Duodenal mucosa (tissue), 2 donors: ENCODE results near the gene GNE.
"Not testable (repeated sequence)": the region's sequence is repeated elsewhere in the genome, so short reads cannot be mapped to it uniquely, and the experiment has no call there.

Source experiments
- H3K27ac ChIP-seq: one replicate; pipeline ENCODE4 v1.7.0; 2013; ENCODE audit warnings: low read depth, low read length
- H3K27me3 ChIP-seq, 2 donors: one replicate each; pipeline ENCODE4 v1.7.0; 2013; ENCODE audit warnings: low read length in 2 of 2, control low read depth in 1 of 2; ENCODE audit not compliant: insufficient read depth in 2 of 2, control insufficient read depth in 1 of 2
- H3K36me3 ChIP-seq, 2 donors: one replicate each; pipeline ENCODE4 v1.7.0; 2013; ENCODE audit warnings: low read length in 2 of 2, control low read depth in 1 of 2; ENCODE audit not compliant: insufficient read depth in 2 of 2, control insufficient read depth in 1 of 2
- H3K4me1 ChIP-seq, 2 donors: one replicate each; pipeline ENCODE4 v1.7.0; 2013; ENCODE audit warnings: low read length in 2 of 2, control low read depth in 1 of 2; ENCODE audit not compliant: insufficient read depth in 2 of 2, control insufficient read depth in 1 of 2
- H3K4me3 ChIP-seq, 2 donors: one replicate each; pipeline ENCODE4 v1.7.0; 2013; ENCODE audit warnings: low read length in 2 of 2, low read depth in 1 of 2
- H3K9ac ChIP-seq, 2 donors: one replicate each; pipeline ENCODE4 v1.7.0; 2013; ENCODE audit warnings: low read length in 2 of 2, low read depth in 1 of 2
- H3K9me3 ChIP-seq, 2 donors: one replicate each; pipeline ENCODE4 v1.7.0; 2013; ENCODE audit warnings: low read length in 2 of 2, control low read depth in 1 of 2; ENCODE audit not compliant: control insufficient read depth in 1 of 2

Gene GNE, protein sequence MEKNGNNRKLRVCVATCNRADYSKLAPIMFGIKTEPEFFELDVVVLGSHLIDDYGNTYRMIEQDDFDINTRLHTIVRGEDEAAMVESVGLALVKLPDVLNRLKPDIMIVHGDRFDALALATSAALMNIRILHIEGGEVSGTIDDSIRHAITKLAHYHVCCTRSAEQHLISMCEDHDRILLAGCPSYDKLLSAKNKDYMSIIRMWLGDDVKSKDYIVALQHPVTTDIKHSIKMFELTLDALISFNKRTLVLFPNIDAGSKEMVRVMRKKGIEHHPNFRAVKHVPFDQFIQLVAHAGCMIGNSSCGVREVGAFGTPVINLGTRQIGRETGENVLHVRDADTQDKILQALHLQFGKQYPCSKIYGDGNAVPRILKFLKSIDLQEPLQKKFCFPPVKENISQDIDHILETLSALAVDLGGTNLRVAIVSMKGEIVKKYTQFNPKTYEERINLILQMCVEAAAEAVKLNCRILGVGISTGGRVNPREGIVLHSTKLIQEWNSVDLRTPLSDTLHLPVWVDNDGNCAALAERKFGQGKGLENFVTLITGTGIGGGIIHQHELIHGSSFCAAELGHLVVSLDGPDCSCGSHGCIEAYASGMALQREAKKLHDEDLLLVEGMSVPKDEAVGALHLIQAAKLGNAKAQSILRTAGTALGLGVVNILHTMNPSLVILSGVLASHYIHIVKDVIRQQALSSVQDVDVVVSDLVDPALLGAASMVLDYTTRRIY

DNA sequence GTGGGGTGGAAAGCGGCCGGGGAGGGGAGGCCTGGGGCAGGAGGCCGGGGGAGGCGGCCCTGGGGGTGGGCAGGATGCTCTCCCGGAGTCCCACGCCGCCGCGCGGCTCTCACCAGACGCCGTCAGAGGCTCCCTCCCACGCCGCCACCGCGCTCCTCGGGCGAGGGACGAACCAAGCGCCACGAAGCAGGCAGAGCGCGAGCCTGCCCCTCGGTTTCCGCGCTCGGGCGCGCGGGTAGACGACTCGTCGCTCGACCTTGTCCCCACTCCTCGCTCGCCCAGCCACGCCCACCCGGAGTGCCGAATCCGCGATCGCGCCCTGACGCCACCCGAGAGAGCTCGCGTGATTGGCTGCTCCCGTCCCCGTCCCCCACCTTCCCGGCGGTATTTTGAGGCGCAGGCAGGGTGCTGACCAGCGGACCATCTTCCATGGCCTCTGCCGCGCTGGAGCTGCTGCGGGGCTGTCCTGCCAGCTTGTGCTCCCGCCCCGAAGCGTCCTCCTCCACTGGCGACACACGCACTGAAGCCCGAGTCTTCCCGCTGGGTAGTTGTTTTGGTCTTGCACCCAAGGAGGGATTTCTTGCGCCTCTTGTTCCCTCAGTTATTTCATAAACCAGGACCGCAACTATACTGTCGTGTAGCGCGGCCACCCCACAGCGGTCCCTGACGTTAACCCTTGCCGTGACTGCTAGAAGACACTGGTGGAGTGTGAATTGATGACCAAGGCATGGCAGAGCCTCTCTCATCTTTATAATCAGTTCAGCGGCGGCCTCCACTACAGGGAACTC, at the start of gene GNE:
GNE (minus strand) TSS at position 241 of the 788 bp plus-strand sequence. CDS start 9,093 bp downstream, outside the sequence.
- H3K27ac ChIP-seq: peak within 1 kb of the TSS; percentile 77
- no peaks in the 10 kb centered on the region for H3K36me3 ChIP-seq
- H3K27me3 ChIP-seq: no peaks in the 10 kb centered on the region
- peak within 1 kb of the TSS; percentile 84 to 87 for H3K4me3 ChIP-seq
- H3K9me3 ChIP-seq: no peaks in the 10 kb centered on the region
- H3K4me1 ChIP-seq: peaks cover 0 to 12% of the 10 kb centered on the region in 2 donors
- H3K9ac ChIP-seq: peak within 1 kb of the TSS; percentile 73 to 79

DNA sequence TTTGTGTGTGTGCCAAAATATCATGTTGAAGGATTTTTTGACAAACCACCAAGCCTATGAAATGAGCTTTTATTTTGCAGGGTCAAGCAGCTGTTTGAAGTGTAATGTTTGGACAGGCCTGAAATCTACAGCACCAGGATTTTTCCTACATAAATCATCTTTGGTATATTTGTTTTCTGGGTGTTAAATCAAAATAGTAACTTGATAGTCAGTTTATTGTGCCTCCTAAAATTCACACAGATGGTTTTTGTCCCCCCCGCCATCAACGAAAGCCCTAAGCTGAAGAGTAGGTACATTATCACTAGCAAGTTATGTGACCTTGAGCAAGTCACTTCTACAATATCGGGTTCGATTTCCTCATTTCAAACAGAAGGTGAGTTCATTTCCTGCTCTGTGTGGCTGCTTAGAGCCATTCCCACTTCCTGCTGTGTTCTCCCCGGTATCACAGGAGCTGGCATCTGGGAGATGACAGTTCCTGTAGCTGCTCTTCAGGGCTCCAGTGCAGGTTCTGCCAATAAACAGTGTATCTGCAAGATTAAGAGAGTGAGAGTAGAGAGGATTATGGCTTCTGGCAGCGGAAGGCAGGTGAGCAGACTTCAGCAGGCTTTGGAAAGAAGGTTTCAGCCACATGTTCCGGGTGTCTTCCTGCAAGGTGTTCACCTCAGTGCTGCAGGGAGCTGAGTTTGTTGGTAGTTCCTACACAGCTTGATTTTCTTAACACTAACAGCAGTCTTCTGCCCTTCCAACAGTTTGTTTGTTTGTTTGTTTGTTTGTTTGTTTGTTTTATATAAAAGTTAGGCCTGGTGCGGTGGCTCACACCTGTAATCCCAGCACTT, 48.4 kb upstream of the GNE start:
- H3K4me1 ChIP-seq: peaks cover 0 to 6% of the 10 kb centered on the region in 2 donors
- H3K27ac ChIP-seq: no peak overlapping the region
- H3K9me3 ChIP-seq: no peaks in the 10 kb centered on the region
- no peaks in the 10 kb centered on the region for H3K36me3 ChIP-seq
- no peak overlapping the region for H3K4me3 ChIP-seq
- no peaks in the 10 kb centered on the region for H3K27me3 ChIP-seq
- H3K9ac ChIP-seq: no peak overlapping the region

DNA sequence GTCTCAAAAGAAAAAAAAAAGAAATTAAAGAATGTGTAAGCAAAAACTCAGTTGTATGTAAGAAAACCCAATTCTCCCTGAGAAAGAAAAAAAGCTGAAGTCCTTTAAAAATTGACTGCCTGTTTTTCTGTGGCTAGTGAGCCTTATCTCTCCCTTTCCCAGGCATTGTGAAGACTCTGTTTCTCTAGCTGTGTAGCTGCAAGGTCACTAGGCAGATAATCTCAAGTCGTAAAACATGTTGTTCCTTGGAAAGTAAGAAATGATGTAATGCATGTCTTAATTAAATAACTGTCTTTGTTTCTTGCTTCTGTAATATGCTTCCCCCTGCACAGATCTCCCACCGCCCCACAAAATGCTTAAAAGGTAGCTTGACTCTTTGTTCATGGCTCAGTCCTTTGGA, 46.1 kb upstream of the GNE start:
- H3K9me3 ChIP-seq, H3K9ac ChIP-seq, H3K27ac ChIP-seq, H3K4me3 ChIP-seq, H3K27me3 ChIP-seq, H3K4me1 ChIP-seq, H3K36me3 ChIP-seq: not testable (repeated sequence)

DNA sequence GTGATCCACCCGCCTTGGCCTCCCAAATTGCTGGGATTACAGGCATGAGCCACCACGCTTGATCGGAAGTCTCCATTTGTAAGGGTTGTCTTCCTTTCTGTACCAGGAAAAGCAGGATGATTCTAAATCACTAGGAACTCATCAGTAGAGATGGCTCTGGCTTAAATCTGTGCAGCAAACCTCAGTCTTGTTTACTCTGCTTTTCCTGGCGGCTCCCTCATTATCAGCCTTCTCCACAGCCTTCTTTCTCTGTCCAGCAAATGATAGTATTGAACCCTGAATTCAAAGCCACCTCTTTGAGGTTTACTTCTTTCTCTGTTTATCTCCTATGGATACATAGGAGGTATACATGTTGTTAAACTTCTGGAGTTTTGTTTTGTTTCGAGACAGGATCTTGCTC, 43.0 kb upstream of the GNE start:
- H3K4me1 ChIP-seq: peaks cover 6 to 9% of the 10 kb centered on the region in 2 donors
- H3K36me3 ChIP-seq: no peaks in the 10 kb centered on the region
- no peaks in the 10 kb centered on the region for H3K27me3 ChIP-seq
- no peak overlapping the region for H3K4me3 ChIP-seq
- no peaks in the 10 kb centered on the region for H3K9me3 ChIP-seq
- H3K27ac ChIP-seq: no peak overlapping the region
- H3K9ac ChIP-seq: no peak overlapping the region

DNA sequence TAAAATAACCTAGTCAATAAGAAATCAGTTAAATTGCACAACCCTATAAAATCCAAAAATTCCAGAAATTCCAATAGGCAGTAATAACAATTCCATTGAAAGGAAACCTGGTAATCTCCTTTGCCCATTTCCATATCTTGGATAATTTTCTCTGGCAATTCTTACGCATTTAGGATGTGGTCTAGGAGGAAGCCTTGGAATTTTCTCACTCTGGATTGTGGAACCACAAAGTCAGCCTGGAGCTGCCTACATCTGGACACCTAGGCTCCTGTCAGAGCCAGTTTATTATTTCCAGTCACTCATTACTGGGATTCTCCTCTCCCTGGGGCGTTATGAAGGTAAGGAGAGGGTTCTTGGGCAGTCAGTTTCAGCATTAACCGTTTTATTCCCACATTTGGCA, 40.3 kb upstream of the GNE start:
- Histone ChIP-seq H3K27me3 (no peaks in the 10 kb centered on the region), H3K9ac (no peak overlapping the region), H3K36me3 (no peaks in the 10 kb centered on the region), H3K4me3 (no peak overlapping the region), H3K4me1 (peaks cover 6 to 9% of the 10 kb centered on the region in 2 donors), H3K9me3 (no peaks in the 10 kb centered on the region), H3K27ac (no peak overlapping the region)

DNA sequence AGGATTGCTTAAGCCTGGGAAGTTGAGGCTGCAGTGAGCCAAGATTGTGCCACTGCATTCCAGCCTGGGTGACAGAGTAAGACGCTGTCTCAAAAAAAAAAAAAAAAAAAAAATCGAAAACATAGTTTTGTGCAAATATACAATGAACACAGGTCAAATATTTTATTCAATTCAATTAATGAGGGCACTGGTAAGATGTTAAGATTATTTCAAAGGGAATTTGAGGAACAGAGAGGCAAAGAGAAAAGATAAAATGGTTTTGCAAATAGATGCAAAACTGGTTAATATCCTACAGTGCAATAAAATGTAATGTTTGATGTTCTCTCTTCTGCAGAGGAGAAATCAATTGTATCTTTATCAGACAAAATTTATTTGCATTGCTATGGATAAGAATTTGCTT, 39.5 kb upstream of the GNE start:
- no peak overlapping the region for H3K4me3 ChIP-seq
- H3K36me3 ChIP-seq: no peaks in the 10 kb centered on the region
- no peaks in the 10 kb centered on the region for H3K27me3 ChIP-seq
- peaks cover 6 to 9% of the 10 kb centered on the region in 2 donors for H3K4me1 ChIP-seq
- H3K27ac ChIP-seq: no peak overlapping the region
- H3K9me3 ChIP-seq: no peaks in the 10 kb centered on the region
- H3K9ac ChIP-seq: no peak overlapping the region

DNA sequence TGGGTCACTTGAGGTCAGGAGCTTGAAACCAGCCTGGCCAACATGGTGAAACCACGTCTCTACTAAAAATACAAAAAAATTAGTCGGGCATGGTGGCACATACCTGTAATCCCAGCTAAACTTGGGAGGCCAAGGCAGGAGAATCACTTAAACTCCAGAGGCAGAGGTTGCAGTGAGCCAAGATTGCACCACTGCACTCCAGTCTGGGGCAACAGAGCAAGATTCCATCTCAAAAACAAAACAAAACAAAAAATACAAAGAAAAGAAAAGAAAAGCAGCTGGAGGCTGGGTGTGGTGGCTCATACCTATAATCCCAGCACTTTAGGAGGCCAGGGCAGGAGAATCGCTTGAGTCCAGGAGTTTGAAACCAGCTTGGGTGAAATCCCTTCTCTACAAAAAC, 36.7 kb upstream of the GNE start:
- not testable (repeated sequence) for H3K4me3 ChIP-seq, H3K9me3 ChIP-seq, H3K9ac ChIP-seq, H3K27ac ChIP-seq, H3K4me1 ChIP-seq, H3K27me3 ChIP-seq, H3K36me3 ChIP-seq

DNA sequence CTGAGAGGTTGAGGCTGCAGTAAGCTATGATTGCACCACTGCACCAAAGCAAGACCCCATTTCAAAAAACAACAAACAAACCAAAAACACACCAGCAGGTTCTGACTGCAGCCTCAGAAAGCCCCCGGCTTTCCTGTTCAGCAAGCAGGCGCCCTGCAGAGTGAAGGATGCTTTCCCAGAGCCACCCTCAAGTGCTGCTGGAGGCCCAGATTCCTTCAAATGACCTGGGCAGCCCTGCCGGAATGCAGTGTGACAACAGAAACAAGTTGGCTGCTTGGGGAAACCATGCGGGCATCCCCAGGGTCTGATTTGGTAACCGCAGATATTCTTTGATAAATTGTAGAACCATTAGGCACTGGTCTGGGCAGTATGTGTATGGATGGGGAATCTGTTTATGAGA, 35.7 kb upstream of the GNE start:
- no peaks in the 10 kb centered on the region for H3K9me3 ChIP-seq

DNA sequence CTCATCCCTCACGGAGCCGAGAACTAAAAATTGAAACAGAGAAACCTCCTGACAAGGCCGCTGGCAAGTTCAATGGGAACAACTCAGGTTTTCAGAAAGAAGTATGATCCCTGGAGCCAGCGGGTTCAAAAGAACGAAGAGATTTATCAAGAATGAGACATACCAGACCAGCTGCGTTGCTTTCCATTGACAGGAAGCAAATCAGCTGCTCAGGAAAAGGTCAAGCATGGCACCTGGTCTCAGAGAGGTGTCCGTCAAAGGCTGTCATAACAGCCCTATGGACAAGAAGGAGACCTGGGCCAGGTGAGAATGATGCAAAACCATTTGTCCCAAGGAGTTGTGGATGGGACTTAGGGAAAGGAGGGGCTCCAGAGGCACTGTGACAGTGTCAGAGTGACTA, 34.9 kb upstream of the GNE start:
- Histone ChIP-seq H3K4me3 (no peak overlapping the region), H3K9ac (no peak overlapping the region)

More for the DNA sequence above, 35.7 kb upstream of the GNE start:
- no peak overlapping the region for H3K9ac ChIP-seq
- H3K27ac ChIP-seq: no peak overlapping the region
- H3K27me3 ChIP-seq: no peaks in the 10 kb centered on the region
- peaks cover 6 to 9% of the 10 kb centered on the region in 2 donors for H3K4me1 ChIP-seq
- H3K36me3 ChIP-seq: no peaks in the 10 kb centered on the region
- no peak overlapping the region for H3K4me3 ChIP-seq

More for the DNA sequence above, 34.9 kb upstream of the GNE start:
- Histone ChIP-seq H3K36me3 (no peaks in the 10 kb centered on the region), H3K27ac (no peak overlapping the region), H3K4me1 (peaks cover 6 to 9% of the 10 kb centered on the region in 2 donors), H3K9me3 (no peaks in the 10 kb centered on the region), H3K27me3 (no peaks in the 10 kb centered on the region)
